GM23338 (cell line): ENCODE measurements around the gene KDM4B. TPM values are rescaled to one million over a fixed set of nuclear protein-coding genes. Genes with fewer than 3 reads are reported as not detected.

Source experiments
- ATAC-seq: fragments of 200-7000 bp; cut with Tn5 transposase; 3 replicates; pipeline ENCODE4 v1.9.1; 2020
- DNase-seq: peaks from one replicate; pipeline ENCODE4 v3.0.0-alpha.2; 2015; ENCODE audit warnings: low spot score
- H2AFZ ChIP-seq: fragments of 200-600 bp; sonication (generic); 2 replicates; pipeline ENCODE4 v1.8.0; 2016; ENCODE audit warnings: antibody characterized with exemption, mild to moderate bottlenecking, moderate library complexity
- H3F3A ChIP-seq: fragments of 200-600 bp; sonication (generic); replicated peaks from 2 replicates; pipeline ENCODE4 v1.8.0; 2017; ENCODE audit warnings: antibody characterized with exemption, mixed run types, low read depth
- H3K27ac ChIP-seq: fragments of 200-600 bp; sonication (generic); 2 replicates; pipeline ENCODE4 v1.6.1; 2016; ENCODE audit warnings: low read depth
- H3K27me3 ChIP-seq: fragments of 200-600 bp; sonication (generic); 2 replicates; pipeline ENCODE4 v1.8.0; 2016; ENCODE audit warnings: mild to moderate bottlenecking, mixed run types, moderate library complexity; ENCODE audit not compliant: insufficient read depth
- H3K36me3 ChIP-seq: fragments of 200-600 bp; sonication (generic); 2 replicates; pipeline ENCODE4 v1.8.0; 2016; ENCODE audit warnings: mild to moderate bottlenecking; ENCODE audit not compliant: insufficient read depth
- H3K4me1 ChIP-seq: fragments of 200-600 bp; sonication (generic); 2 replicates; pipeline ENCODE4 v1.8.0; 2016; ENCODE audit warnings: mild to moderate bottlenecking, moderate library complexity; ENCODE audit not compliant: insufficient read depth
- H3K4me2 ChIP-seq: fragments of 200-600 bp; sonication (generic); 2 replicates; pipeline ENCODE4 v1.7.1; 2017; ENCODE audit warnings: mixed run types
- H3K4me3 ChIP-seq: fragments of 200-600 bp; sonication (generic); 2 replicates; pipeline ENCODE4 v1.6.1; 2016; ENCODE audit warnings: mixed run types
- H3K79me2 ChIP-seq: fragments of 200-600 bp; sonication (generic); replicated peaks from 2 replicates; pipeline ENCODE4 v1.8.0; 2017; ENCODE audit warnings: mild to moderate bottlenecking; ENCODE audit not compliant: insufficient read depth
- H3K9me2 ChIP-seq: fragments of 200-600 bp; sonication (generic); 2 replicates; pipeline ENCODE4 v1.8.0; 2017; ENCODE audit not compliant: insufficient read depth
- H4K20me1 ChIP-seq: fragments of 200-600 bp; sonication (generic); replicated peaks from 2 replicates; pipeline ENCODE4 v1.8.0; 2017; ENCODE audit warnings: mild to moderate bottlenecking; ENCODE audit not compliant: insufficient read depth
- H3K27ac Mint-ChIP-seq: 2 replicates; pipeline ENCODE4 v1.8.0; 2020; ENCODE audit warnings: inconsistent platforms, mild to moderate bottlenecking, moderate library complexity, mixed read lengths
- H3K27me3 Mint-ChIP-seq: 3 replicates; pipeline ENCODE4 v1.8.0; 2022; ENCODE audit warnings: low read depth, mild to moderate bottlenecking, moderate library complexity, mixed read lengths, inconsistent platforms; ENCODE audit not compliant: insufficient read depth, poor library complexity
- H3K36me3 Mint-ChIP-seq: 3 replicates; pipeline ENCODE4 v1.8.0; 2021; ENCODE audit warnings: low read depth, mild to moderate bottlenecking, inconsistent platforms, moderate library complexity, mixed read lengths
- H3K4me1 Mint-ChIP-seq: 3 replicates; pipeline ENCODE4 v1.8.0; 2020; ENCODE audit warnings: mild to moderate bottlenecking, inconsistent platforms, mixed read lengths
- H3K4me3 Mint-ChIP-seq: 3 replicates; pipeline ENCODE4 v1.8.0; 2021; ENCODE audit warnings: moderate library complexity, mild to moderate bottlenecking, inconsistent platforms, mixed read lengths
- H3K9me3 Mint-ChIP-seq: 3 replicates; pipeline ENCODE4 v1.8.0; 2020; ENCODE audit warnings: moderate library complexity, mild to moderate bottlenecking, inconsistent platforms, mixed read lengths
- CREB1 ChIP-seq: fragments of 250-450 bp; sonication (Bioruptor Pico); IDR thresholded peaks from 2 replicates; pipeline ENCODE4 v1.5.0; 2020; ENCODE audit warnings: low read depth, mild to moderate bottlenecking, moderate library complexity
- EZH2 ChIP-seq: fragments of 200-600 bp; sonication (generic); IDR thresholded peaks from one replicate; pipeline ENCODE4 v1.8.0; 2017; ENCODE audit warnings: antibody characterized with exemption, mild to moderate bottlenecking, low read depth; ENCODE audit not compliant: unreplicated experiment
- EZH2phosphoT487 ChIP-seq: fragments of 200-600 bp; sonication (generic); IDR thresholded peaks from one replicate; pipeline ENCODE4 v1.8.1; 2018; ENCODE audit warnings: antibody characterized with exemption; ENCODE audit not compliant: unreplicated experiment
- JUNB ChIP-seq: IDR thresholded peaks from one replicate; pipeline ENCODE4 v1.6.1; 2016; ENCODE audit warnings: antibody characterized with exemption; ENCODE audit not compliant: unreplicated experiment
- NANOG ChIP-seq: IDR thresholded peaks from 2 replicates; pipeline ENCODE4 v1.6.1; 2016; ENCODE audit warnings: antibody characterized with exemption, borderline replicate concordance
- POLR2AphosphoS5 ChIP-seq: IDR thresholded peaks from 2 replicates; pipeline ENCODE4 v1.6.1; 2016; ENCODE audit warnings: antibody characterized with exemption, low read depth
- ZNF114 ChIP-seq: fragments of 250-450 bp; sonication (Bioruptor Pico); IDR thresholded peaks from 2 replicates; pipeline ENCODE4 v1.5.0; 2020; ENCODE audit warnings: mild to moderate bottlenecking, moderate library complexity
- ZNF331 ChIP-seq: fragments of 250-450 bp; sonication (Bioruptor Pico); IDR thresholded peaks from 2 replicates; pipeline ENCODE4 v1.5.0; 2020; ENCODE audit warnings: low read depth, mild to moderate bottlenecking, moderate library complexity
- polyA plus RNA-seq: library from polyadenylated mRNA; unstranded; fragments of >200 nt; fragmentation: Nextera tagmentation; extraction: Ambion mirVana; gene quantifications from 2 replicates; pipeline ENCODE4 v1.2.1, GENCODE V29; 2016
- total RNA-seq: library from RNA; depleted of rRNA; stranded (reverse); fragments of >200 nt; shearing (Covaris generic); gene quantifications from 2 replicates; pipeline ENCODE4 v1.2.3, GENCODE V29; 2014
- TF ChIP-seq, protein P1 (sequence below): fragments of 250-450 bp; sonication (Bioruptor Pico); IDR thresholded peaks from 2 replicates; pipeline ENCODE4 v1.5.0; 2020; ENCODE audit warnings: mild to moderate bottlenecking, moderate library complexity
- TF ChIP-seq, protein P2 (sequence below): IDR thresholded peaks from 2 replicates; pipeline ENCODE4 v1.6.1; 2016; ENCODE audit warnings: antibody characterized with exemption
- TF ChIP-seq, protein P3 (sequence below), 2 experiments: fragments of 200-600 bp in 1 of 2; sonication (generic) in 1 of 2; conservative IDR thresholded peaks; 2 replicates each; pipeline versions ENCODE4 v1.5.1 to v1.6.1; 2016 to 2017; ENCODE audit warnings: antibody characterized with exemption in 2 of 2, low read depth in 2 of 2, mild to moderate bottlenecking in 2 of 2, moderate library complexity in 1 of 2
- TF ChIP-seq, protein P4 (sequence below): IDR thresholded peaks from one replicate; pipeline ENCODE4 v1.6.1; 2018; ENCODE audit warnings: antibody characterized with exemption; ENCODE audit not compliant: unreplicated experiment

KDM4B gene
- total and polyA plus RNA-seq, 2 experiments from 2014 or later = 9.1 to 27.6 TPM

DNA sequence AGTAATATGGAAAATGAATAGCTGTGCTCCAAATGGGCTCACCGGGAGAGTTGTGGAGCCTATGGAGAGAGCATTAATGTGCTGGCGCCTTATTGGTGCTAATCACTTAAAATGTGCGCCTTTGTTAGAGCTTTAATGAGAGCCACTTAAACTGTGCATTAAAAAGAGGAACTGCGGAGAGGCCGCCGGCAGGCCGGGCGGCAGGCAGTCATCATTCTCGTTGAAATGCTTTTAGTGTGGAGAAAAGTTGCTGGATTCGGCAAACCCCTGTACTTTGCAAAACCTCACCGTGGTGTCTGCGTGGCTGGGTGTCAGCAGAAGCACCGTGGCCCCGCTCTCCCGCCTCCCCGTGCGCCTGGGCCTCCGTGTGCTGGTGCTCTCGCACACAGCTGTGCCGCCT is 105.5 kb downstream of the KDM4B start:
- Mint-ChIP-seq H3K4me3 (no peak overlapping the region), H3K27me3 (peaks cover 11% of the 10 kb centered on the region), H3K4me1 (peaks cover 34% of the 10 kb centered on the region), H3K36me3 (peaks cover 3% of the 10 kb centered on the region; the same call in 2 of the 3 replicates), H3K27ac (peak overlapping the region; percentile 67), H3K9me3 (no peaks in the 10 kb centered on the region)
- no peak for DNase-seq
- TF ChIP-seq, protein P1, sequence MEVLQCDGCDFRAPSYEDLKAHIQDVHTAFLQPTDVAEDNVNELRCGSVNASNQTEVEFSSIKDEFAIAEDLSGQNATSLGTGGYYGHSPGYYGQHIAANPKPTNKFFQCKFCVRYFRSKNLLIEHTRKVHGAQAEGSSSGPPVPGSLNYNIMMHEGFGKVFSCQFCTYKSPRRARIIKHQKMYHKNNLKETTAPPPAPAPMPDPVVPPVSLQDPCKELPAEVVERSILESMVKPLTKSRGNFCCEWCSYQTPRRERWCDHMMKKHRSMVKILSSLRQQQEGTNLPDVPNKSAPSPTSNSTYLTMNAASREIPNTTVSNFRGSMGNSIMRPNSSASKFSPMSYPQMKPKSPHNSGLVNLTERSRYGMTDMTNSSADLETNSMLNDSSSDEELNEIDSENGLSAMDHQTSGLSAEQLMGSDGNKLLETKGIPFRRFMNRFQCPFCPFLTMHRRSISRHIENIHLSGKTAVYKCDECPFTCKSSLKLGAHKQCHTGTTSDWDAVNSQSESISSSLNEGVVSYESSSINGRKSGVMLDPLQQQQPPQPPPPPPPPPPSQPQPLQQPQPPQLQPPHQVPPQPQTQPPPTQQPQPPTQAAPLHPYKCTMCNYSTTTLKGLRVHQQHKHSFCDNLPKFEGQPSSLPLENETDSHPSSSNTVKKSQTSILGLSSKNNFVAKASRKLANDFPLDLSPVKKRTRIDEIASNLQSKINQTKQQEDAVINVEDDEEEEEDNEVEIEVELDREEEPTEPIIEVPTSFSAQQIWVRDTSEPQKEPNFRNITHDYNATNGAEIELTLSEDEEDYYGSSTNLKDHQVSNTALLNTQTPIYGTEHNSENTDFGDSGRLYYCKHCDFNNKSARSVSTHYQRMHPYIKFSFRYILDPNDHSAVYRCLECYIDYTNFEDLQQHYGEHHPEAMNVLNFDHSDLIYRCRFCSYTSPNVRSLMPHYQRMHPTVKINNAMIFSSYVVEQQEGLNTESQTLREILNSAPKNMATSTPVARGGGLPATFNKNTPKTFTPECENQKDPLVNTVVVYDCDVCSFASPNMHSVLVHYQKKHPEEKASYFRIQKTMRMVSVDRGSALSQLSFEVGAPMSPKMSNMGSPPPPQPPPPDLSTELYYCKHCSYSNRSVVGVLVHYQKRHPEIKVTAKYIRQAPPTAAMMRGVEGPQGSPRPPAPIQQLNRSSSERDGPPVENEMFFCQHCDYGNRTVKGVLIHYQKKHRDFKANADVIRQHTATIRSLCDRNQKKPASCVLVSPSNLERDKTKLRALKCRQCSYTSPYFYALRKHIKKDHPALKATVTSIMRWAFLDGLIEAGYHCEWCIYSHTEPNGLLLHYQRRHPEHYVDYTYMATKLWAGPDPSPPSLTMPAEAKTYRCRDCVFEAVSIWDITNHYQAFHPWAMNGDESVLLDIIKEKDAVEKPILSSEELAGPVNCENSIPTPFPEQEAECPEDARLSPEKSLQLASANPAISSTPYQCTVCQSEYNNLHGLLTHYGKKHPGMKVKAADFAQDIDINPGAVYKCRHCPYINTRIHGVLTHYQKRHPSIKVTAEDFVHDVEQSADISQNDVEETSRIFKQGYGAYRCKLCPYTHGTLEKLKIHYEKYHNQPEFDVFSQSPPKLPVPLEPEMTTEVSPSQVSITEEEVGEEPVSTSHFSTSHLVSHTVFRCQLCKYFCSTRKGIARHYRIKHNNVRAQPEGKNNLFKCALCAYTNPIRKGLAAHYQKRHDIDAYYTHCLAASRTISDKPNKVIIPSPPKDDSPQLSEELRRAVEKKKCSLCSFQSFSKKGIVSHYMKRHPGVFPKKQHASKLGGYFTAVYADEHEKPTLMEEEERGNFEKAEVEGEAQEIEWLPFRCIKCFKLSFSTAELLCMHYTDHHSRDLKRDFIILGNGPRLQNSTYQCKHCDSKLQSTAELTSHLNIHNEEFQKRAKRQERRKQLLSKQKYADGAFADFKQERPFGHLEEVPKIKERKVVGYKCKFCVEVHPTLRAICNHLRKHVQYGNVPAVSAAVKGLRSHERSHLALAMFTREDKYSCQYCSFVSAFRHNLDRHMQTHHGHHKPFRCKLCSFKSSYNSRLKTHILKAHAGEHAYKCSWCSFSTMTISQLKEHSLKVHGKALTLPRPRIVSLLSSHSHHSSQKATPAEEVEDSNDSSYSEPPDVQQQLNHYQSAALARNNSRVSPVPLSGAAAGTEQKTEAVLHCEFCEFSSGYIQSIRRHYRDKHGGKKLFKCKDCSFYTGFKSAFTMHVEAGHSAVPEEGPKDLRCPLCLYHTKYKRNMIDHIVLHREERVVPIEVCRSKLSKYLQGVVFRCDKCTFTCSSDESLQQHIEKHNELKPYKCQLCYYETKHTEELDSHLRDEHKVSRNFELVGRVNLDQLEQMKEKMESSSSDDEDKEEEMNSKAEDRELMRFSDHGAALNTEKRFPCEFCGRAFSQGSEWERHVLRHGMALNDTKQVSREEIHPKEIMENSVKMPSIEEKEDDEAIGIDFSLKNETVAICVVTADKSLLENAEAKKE (CRISPR knock-in tag) = no peak
- TF ChIP-seq ZNF331 (CRISPR knock-in tag) (no peak), EZH2phosphoT487 (no peak), NANOG (no peak), JUNB (no peak), EZH2 (no peak), ZNF114 (CRISPR knock-in tag) (no peak), CREB1 (CRISPR knock-in tag) (no peak), POLR2AphosphoS5 (no peak)
- TF ChIP-seq, protein P2, sequence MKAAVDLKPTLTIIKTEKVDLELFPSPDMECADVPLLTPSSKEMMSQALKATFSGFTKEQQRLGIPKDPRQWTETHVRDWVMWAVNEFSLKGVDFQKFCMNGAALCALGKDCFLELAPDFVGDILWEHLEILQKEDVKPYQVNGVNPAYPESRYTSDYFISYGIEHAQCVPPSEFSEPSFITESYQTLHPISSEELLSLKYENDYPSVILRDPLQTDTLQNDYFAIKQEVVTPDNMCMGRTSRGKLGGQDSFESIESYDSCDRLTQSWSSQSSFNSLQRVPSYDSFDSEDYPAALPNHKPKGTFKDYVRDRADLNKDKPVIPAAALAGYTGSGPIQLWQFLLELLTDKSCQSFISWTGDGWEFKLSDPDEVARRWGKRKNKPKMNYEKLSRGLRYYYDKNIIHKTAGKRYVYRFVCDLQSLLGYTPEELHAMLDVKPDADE = no peak
- TF ChIP-seq, protein P3, sequence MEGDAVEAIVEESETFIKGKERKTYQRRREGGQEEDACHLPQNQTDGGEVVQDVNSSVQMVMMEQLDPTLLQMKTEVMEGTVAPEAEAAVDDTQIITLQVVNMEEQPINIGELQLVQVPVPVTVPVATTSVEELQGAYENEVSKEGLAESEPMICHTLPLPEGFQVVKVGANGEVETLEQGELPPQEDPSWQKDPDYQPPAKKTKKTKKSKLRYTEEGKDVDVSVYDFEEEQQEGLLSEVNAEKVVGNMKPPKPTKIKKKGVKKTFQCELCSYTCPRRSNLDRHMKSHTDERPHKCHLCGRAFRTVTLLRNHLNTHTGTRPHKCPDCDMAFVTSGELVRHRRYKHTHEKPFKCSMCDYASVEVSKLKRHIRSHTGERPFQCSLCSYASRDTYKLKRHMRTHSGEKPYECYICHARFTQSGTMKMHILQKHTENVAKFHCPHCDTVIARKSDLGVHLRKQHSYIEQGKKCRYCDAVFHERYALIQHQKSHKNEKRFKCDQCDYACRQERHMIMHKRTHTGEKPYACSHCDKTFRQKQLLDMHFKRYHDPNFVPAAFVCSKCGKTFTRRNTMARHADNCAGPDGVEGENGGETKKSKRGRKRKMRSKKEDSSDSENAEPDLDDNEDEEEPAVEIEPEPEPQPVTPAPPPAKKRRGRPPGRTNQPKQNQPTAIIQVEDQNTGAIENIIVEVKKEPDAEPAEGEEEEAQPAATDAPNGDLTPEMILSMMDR (conservative IDR thresholded peaks at IDR 0.05; ENCODE audit: low read depth in 2 of 2) = no peak
- TF ChIP-seq, protein P4, sequence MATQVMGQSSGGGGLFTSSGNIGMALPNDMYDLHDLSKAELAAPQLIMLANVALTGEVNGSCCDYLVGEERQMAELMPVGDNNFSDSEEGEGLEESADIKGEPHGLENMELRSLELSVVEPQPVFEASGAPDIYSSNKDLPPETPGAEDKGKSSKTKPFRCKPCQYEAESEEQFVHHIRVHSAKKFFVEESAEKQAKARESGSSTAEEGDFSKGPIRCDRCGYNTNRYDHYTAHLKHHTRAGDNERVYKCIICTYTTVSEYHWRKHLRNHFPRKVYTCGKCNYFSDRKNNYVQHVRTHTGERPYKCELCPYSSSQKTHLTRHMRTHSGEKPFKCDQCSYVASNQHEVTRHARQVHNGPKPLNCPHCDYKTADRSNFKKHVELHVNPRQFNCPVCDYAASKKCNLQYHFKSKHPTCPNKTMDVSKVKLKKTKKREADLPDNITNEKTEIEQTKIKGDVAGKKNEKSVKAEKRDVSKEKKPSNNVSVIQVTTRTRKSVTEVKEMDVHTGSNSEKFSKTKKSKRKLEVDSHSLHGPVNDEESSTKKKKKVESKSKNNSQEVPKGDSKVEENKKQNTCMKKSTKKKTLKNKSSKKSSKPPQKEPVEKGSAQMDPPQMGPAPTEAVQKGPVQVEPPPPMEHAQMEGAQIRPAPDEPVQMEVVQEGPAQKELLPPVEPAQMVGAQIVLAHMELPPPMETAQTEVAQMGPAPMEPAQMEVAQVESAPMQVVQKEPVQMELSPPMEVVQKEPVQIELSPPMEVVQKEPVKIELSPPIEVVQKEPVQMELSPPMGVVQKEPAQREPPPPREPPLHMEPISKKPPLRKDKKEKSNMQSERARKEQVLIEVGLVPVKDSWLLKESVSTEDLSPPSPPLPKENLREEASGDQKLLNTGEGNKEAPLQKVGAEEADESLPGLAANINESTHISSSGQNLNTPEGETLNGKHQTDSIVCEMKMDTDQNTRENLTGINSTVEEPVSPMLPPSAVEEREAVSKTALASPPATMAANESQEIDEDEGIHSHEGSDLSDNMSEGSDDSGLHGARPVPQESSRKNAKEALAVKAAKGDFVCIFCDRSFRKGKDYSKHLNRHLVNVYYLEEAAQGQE = no peak
- peak overlapping the region; percentile 55; the same call in 1 of the 2 replicates for H3K4me2 ChIP-seq
- no peak overlapping the region for H2AFZ ChIP-seq
- no peaks in the 10 kb centered on the region for H3K9me2 ChIP-seq
- peak overlapping the region; percentile 85; the same call in 1 of the 2 replicates for H3K27ac ChIP-seq
- no peaks in the 10 kb centered on the region for H3K79me2 ChIP-seq
- peaks cover 27% of the 10 kb centered on the region for H3K4me1 ChIP-seq
- peak; percentile 8; the same call in 2 of the 3 replicates for ATAC-seq
- H4K20me1 ChIP-seq = peaks cover 10% of the 10 kb centered on the region; the same call in 1 of the 2 replicates
- peaks cover 9% of the 10 kb centered on the region; the same call in 1 of the 2 replicates for H3F3A ChIP-seq
- no peaks in the 10 kb centered on the region for H3K36me3 ChIP-seq
- no peak overlapping the region for H3K4me3 ChIP-seq
- no peaks in the 10 kb centered on the region for H3K27me3 ChIP-seq
